ENCODE data around the gene FAT2. TPM values are rescaled to one million over a fixed set of nuclear protein-coding genes. Genes with fewer than 3 reads are reported as not detected.

FAT2 gene, protein sequence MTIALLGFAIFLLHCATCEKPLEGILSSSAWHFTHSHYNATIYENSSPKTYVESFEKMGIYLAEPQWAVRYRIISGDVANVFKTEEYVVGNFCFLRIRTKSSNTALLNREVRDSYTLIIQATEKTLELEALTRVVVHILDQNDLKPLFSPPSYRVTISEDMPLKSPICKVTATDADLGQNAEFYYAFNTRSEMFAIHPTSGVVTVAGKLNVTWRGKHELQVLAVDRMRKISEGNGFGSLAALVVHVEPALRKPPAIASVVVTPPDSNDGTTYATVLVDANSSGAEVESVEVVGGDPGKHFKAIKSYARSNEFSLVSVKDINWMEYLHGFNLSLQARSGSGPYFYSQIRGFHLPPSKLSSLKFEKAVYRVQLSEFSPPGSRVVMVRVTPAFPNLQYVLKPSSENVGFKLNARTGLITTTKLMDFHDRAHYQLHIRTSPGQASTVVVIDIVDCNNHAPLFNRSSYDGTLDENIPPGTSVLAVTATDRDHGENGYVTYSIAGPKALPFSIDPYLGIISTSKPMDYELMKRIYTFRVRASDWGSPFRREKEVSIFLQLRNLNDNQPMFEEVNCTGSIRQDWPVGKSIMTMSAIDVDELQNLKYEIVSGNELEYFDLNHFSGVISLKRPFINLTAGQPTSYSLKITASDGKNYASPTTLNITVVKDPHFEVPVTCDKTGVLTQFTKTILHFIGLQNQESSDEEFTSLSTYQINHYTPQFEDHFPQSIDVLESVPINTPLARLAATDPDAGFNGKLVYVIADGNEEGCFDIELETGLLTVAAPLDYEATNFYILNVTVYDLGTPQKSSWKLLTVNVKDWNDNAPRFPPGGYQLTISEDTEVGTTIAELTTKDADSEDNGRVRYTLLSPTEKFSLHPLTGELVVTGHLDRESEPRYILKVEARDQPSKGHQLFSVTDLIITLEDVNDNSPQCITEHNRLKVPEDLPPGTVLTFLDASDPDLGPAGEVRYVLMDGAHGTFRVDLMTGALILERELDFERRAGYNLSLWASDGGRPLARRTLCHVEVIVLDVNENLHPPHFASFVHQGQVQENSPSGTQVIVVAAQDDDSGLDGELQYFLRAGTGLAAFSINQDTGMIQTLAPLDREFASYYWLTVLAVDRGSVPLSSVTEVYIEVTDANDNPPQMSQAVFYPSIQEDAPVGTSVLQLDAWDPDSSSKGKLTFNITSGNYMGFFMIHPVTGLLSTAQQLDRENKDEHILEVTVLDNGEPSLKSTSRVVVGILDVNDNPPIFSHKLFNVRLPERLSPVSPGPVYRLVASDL (N-terminal part only)
- under 0.01 and 0.07 TPM in 2 replicates for total RNA-seq

DNA sequence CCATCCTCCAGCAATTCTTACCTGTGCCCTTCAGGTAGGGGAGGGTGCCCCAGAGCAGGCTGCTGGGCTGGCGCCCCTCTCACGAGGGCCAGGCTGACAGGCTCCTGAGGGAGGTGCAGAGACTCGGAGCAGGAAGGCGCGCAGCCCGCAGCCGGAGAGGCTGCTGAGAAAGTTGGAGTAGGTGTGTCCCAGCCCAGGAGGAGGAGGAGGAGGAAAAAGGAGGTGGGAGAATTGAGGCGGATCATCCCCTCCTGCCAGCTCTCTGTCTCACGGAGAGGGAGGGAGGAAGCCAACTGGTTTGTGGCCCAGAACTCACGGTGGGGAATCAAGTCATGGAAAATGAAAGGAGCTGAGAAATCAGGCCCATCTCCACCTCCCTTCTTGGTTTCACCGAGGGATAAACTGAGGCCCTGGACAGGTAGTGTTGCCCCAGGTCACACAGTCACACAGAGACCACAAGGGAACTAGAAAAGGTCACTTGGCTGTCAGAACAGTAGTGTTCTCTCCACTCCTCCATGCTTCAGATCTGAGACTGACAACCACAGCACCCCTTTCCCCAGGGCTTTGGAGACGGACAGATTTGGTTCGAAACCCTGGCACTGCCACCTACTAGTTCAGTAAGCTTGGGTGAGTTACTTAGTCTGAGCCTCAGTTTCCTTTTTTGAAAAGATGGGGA lies at the start of gene FAT2:
Gene FAT2, minus strand, starts transcription at position 188 of the 676 bp plus-strand sequence. CDS start 22,400 bp downstream, outside the sequence.
- TF ChIP-seq, protein P1, sequence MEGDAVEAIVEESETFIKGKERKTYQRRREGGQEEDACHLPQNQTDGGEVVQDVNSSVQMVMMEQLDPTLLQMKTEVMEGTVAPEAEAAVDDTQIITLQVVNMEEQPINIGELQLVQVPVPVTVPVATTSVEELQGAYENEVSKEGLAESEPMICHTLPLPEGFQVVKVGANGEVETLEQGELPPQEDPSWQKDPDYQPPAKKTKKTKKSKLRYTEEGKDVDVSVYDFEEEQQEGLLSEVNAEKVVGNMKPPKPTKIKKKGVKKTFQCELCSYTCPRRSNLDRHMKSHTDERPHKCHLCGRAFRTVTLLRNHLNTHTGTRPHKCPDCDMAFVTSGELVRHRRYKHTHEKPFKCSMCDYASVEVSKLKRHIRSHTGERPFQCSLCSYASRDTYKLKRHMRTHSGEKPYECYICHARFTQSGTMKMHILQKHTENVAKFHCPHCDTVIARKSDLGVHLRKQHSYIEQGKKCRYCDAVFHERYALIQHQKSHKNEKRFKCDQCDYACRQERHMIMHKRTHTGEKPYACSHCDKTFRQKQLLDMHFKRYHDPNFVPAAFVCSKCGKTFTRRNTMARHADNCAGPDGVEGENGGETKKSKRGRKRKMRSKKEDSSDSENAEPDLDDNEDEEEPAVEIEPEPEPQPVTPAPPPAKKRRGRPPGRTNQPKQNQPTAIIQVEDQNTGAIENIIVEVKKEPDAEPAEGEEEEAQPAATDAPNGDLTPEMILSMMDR (conservative IDR thresholded peaks at IDR 0.05; ENCODE audit: low read depth, low read length) = no peak
- DNase-seq (ENCODE audit: low read depth) = no peak

DNA sequence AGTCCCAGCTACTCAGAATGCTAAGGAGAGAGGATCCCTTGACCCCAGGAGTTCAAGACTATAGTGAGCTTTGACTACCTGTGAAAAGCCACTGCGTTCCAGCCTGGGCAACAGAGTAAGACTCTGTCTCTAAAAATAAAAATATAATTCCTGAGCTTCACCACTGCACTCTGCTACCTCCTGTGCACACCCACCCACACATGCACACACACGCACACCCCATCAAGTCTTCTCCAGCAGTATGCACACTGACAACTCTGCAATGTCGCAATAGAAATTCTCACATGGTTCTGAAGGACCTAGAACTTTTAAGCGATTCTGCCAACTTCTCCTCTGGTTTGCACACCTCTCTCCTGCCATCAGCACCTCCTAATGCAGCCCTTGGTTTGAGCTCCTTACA lies 47.5 kb upstream of the FAT2 start:
- DNase-seq (ENCODE audit: low read depth) = no peak
- TF ChIP-seq, protein P1 (conservative IDR thresholded peaks at IDR 0.05; ENCODE audit: low read depth, low read length) = no peak

More for the DNA sequence above, at the start of gene FAT2:
- no peak within 1 kb of the TSS for H3K4me3 ChIP-seq (ENCODE audit: low read depth, low read length)

DNA sequence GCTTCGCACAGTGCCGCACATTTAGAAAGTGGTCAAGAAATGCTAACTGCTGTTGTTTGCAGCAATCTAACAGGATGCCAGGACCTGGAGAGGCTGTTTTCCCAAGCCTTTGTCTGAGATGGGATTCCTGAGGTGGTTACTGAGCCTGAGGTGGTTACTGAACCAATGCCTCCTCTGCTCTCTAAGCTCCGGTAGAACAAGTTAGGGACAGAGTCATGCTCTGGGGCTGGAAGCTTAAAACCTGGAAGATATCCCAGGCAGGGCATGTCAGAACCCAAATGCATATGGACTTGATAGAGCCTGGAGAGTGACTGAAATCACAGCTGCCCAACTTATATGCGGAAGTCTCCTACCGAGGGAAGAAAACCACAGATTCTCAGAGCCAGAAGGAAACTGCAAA lies 46.5 kb upstream of the FAT2 start:
- no peak overlapping the region for H3K4me3 ChIP-seq (ENCODE audit: low read depth, low read length)
- DNase-seq (ENCODE audit: low read depth) = no peak
- TF ChIP-seq, protein P1 (conservative IDR thresholded peaks at IDR 0.05; ENCODE audit: low read depth, low read length) = no peak

More for the DNA sequence above, 47.5 kb upstream of the FAT2 start:
- H3K4me3 ChIP-seq (ENCODE audit: low read depth, low read length) = no peak overlapping the region

DNA sequence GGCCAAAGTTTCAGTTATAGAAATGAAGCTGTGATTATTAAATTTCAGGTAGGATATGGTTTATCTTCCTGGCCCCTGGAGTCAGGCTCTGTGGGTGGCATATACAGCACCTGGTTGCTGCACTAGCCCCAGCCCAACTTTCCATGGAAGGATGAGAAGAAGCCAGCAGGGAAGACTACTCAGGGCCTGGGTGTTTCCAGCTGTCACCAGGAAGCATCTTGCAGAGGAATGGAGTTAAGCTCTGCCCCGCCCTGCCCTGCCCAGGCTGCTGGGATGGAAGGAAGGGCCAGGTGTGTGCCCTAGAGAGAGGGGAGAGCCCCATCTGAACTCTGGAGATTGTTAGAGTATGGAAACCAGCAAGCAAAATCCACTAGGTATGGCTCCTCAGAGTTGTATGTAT lies 42.8 kb upstream of the FAT2 start:
- H3K4me3 ChIP-seq (ENCODE audit: low read depth, low read length) = no peak overlapping the region
- no peak for DNase-seq (ENCODE audit: low read depth)
- TF ChIP-seq, protein P1 (conservative IDR thresholded peaks at IDR 0.05; ENCODE audit: low read depth, low read length) = no peak

DNA sequence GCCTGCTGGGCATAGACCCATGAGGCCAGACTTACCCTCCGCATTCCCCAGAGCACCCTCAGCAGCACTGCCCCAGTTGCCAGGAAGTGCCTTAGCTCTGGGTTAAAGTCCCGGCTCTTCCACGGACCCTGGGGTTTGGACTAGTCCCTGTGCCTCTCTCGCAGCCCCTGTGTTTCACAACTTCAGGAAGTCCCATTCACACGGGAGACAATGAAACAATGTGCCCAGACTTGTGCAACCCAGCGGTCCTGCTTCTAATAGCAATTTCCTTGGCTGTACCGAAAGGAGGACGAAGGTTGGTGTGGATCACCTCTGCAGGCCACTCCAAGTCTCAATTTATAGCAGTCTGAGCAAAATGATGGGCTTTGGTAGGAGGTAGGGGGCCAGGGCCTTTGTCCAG lies 41.8 kb upstream of the FAT2 start:
- DNase-seq (ENCODE audit: low read depth) = no peak
- no peak overlapping the region for H3K4me3 ChIP-seq (ENCODE audit: low read depth, low read length)
- TF ChIP-seq, protein P1 (conservative IDR thresholded peaks at IDR 0.05; ENCODE audit: low read depth, low read length) = no peak

DNA sequence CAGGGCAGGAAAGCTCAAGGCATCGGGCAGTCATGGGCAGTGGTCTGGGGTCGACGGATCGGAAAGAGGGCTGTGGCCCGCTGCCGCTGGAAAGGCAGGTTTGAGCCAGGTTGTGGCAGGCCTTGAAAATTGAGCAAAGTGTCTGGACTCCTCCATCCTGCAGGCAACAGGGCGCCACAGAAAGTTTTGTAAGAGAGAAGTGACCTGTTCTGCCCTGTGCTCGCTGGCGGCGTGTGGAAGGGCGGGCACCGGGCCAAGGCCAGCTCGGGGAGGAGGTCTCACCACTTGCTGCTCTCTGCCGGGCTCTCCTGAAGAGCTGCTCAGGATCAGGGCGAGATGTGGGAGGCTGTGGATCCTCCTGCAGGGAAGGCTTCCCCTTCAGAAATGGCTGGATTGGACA lies 41.4 kb upstream of the FAT2 start:
- TF ChIP-seq, protein P1 (conservative IDR thresholded peaks at IDR 0.05; ENCODE audit: low read depth, low read length) = no peak
- no peak overlapping the region for H3K4me3 ChIP-seq (ENCODE audit: low read depth, low read length)
- no peak for DNase-seq (ENCODE audit: low read depth)

Measured in epithelial cell of proximal tubule (primary cell).